Liver (tissue), 9 donors: ENCODE results near the gene CD80. TPM values are rescaled to one million over a fixed set of nuclear protein-coding genes. Genes with fewer than 3 reads are reported as not detected.

ENCODE experiments used
- DNase-seq: peaks from one replicate; pipeline ENCODE4 v3.0.0-alpha.2; 2017; ENCODE audit warnings: low spot score
- H3K27ac ChIP-seq, 2 donors: one replicate each; pipeline ENCODE4 v1.7.0; 2013; ENCODE audit warnings: inconsistent platforms in 2 of 2, low read length in 2 of 2, control low read depth in 1 of 2, low read depth in 1 of 2, mild to moderate bottlenecking in 1 of 2
- H3K27me3 ChIP-seq, 4 donors: one replicate each; pipeline versions ENCODE4 v1.6.1 to v1.7.0; 2013; ENCODE audit warnings: low read length in 3 of 4, inconsistent platforms in 1 of 4, mild to moderate bottlenecking in 1 of 4, moderate library complexity in 1 of 4; ENCODE audit not compliant: control insufficient read depth in 4 of 4, insufficient read depth in 4 of 4
- H3K36me3 ChIP-seq, 4 donors: one replicate each; pipeline versions ENCODE4 v1.6.1 to v1.7.0; 2013; ENCODE audit warnings: low read length in 3 of 4, mild to moderate bottlenecking in 3 of 4, low read depth in 1 of 4, moderate library complexity in 1 of 4; ENCODE audit not compliant: control insufficient read depth in 4 of 4, insufficient read depth in 3 of 4
- H3K4me1 ChIP-seq, 4 donors: one replicate each; pipeline versions ENCODE4 v1.6.1 to v1.7.0; 2013; ENCODE audit warnings: low read length in 3 of 4, mild to moderate bottlenecking in 3 of 4, moderate library complexity in 1 of 4; ENCODE audit not compliant: control insufficient read depth in 4 of 4, insufficient read depth in 4 of 4
- H3K4me3 ChIP-seq, 3 donors: one replicate each; pipeline versions ENCODE4 v1.6.1 to v1.7.0; 2013; ENCODE audit warnings: low read length in 3 of 3, control low read depth in 1 of 3, low read depth in 1 of 3, mild to moderate bottlenecking in 1 of 3
- H3K9ac ChIP-seq, 2 donors: one replicate each; pipeline ENCODE4 v1.7.0; 2013; ENCODE audit warnings: low read length in 2 of 2, mild to moderate bottlenecking in 2 of 2, moderate library complexity in 2 of 2, control low read depth in 1 of 2, low read depth in 1 of 2
- H3K9me3 ChIP-seq, 4 donors: one replicate each; pipeline versions ENCODE4 v1.6.1 to v1.7.0; 2013; ENCODE audit warnings: low read length in 3 of 4; ENCODE audit not compliant: control insufficient read depth in 4 of 4
- ATF3 ChIP-seq: IDR thresholded peaks from 2 replicates; pipeline ENCODE4 v1.6.1; 2016; ENCODE audit warnings: antibody characterized with exemption
- CTCF ChIP-seq: fragments of 150-350 bp; IDR thresholded peaks from 2 replicates; pipeline ENCODE4 v1.5.1; 2017; ENCODE audit warnings: improper control_type of control experiment, low read depth, low read length; ENCODE audit not compliant: missing input control
- EGR1 ChIP-seq, 2 donors: IDR thresholded peaks; 2 replicates each; pipeline ENCODE4 v1.6.1; 2016 to 2018; ENCODE audit warnings: antibody characterized with exemption in 2 of 2, low read depth in 2 of 2
- FOXA1 ChIP-seq: IDR thresholded peaks from 2 replicates; pipeline ENCODE4 v1.6.1; 2016; ENCODE audit warnings: antibody characterized with exemption
- GABPA ChIP-seq, 2 donors: IDR thresholded peaks in 1 of 2; conservative IDR thresholded peaks in 1 of 2; 2 replicates each; pipeline ENCODE4 v1.6.1; 2016; ENCODE audit warnings: antibody characterized with exemption in 2 of 2, mild to moderate bottlenecking in 1 of 2, moderate library complexity in 1 of 2
- HNF4A ChIP-seq, 2 donors: conservative IDR thresholded peaks; 2 replicates each; pipeline ENCODE4 v1.6.1; 2016; ENCODE audit warnings: antibody characterized with exemption in 2 of 2, mild to moderate bottlenecking in 2 of 2
- HNF4G ChIP-seq: IDR thresholded peaks from 2 replicates; pipeline ENCODE4 v1.6.1; 2016; ENCODE audit warnings: antibody characterized with exemption
- JUND ChIP-seq, 2 donors: IDR thresholded peaks; 2 replicates each; pipeline ENCODE4 v1.6.1; 2016; ENCODE audit warnings: antibody characterized with exemption in 2 of 2
- MAX ChIP-seq: IDR thresholded peaks from 2 replicates; pipeline ENCODE4 v1.6.1; 2016; ENCODE audit warnings: antibody characterized with exemption
- NR2F2 ChIP-seq: IDR thresholded peaks from 2 replicates; pipeline ENCODE4 v1.6.1; 2016; ENCODE audit warnings: antibody characterized with exemption
- REST ChIP-seq: IDR thresholded peaks from 2 replicates; pipeline ENCODE4 v1.6.1; 2016; ENCODE audit warnings: antibody characterized with exemption, mild to moderate bottlenecking
- RXRA ChIP-seq, 2 donors: IDR thresholded peaks; 2 replicates each; pipeline ENCODE4 v1.6.1; 2017 to 2018; ENCODE audit warnings: antibody characterized with exemption in 2 of 2, mild to moderate bottlenecking in 1 of 2
- SP1 ChIP-seq: IDR thresholded peaks from 2 replicates; pipeline ENCODE4 v1.6.1; 2018; ENCODE audit warnings: antibody characterized with exemption, mild to moderate bottlenecking
- TAF1 ChIP-seq: conservative IDR thresholded peaks from 2 replicates; pipeline ENCODE4 v1.6.1; 2016; ENCODE audit warnings: antibody characterized with exemption, mild to moderate bottlenecking
- YY1 ChIP-seq: IDR thresholded peaks from 2 replicates; pipeline ENCODE4 v1.6.1; 2016; ENCODE audit warnings: antibody characterized with exemption, mild to moderate bottlenecking
- ZBTB33 ChIP-seq: IDR thresholded peaks from 2 replicates; pipeline ENCODE4 v1.6.1; 2016; ENCODE audit warnings: antibody characterized with exemption
- WGBS: extraction: QIAGEN DNeasy Blood & Tissue Kit; methylation state at CpG from one replicate; pipeline ENCODE4 v1.1.7; 2013; 5-methylcytosine and 5-hydroxymethylcytosine counted together
- polyA plus RNA-seq, 2 donors: library from polyadenylated mRNA; stranded (reverse) in 1 of 2; unstranded in 1 of 2; fragments of 200-250 nt in 1 of 2; fragments of >200 nt in 1 of 2; fragmentation: Nextera tagmentation in 1 of 2; extraction: Ambion mirVana in 1 of 2; gene quantifications; one replicate each; pipeline versions ENCODE4 v1.2.1 to v1.2.3, GENCODE V29; 2013 to 2015
- total RNA-seq, 2 donors: library from RNA; depleted of rRNA; stranded (reverse); fragments of >200 nt; gene quantifications; one replicate each; pipeline ENCODE4 v1.2.3, GENCODE V29; 2014
- donor health status: healthy.
- donor health status: healthy.
- donor health status: healthy.
- donor health status: healthy.
- donor health status: healthy.

The CD80 gene
- total and polyA plus RNA-seq, 4 donors: 0.21 to 1.5 (median 0.61) TPM

- Histone ChIP-seq H3K27ac (no peak overlapping the region), H3K9ac (no peak overlapping the region), H3K27me3 (no peaks in the 10 kb centered on the region), H3K4me3 (no peak overlapping the region), H3K4me1 (peaks cover 0 to 3% (median 1%) of the 10 kb centered on the region in 4 donors), H3K9me3 (no peaks in the 10 kb centered on the region), H3K36me3 (no peaks in the 10 kb centered on the region)
- 98% methylated on average over 1 of the region's 1 CpG for WGBS
- TF ChIP-seq ATF3 (no peak), HNF4G (no peak), YY1 (no peak), EGR1 (IDR thresholded peaks at IDR 0.05; ENCODE audit: low read depth in 2 of 2) (no peak), TAF1 (no peak), NR2F2 (no peak), MAX (no peak), ZBTB33 (no peak), JUND (IDR thresholded peaks at IDR 0.05) (no peak), CTCF (no peak), RXRA (IDR thresholded peaks at IDR 0.05) (no peak), FOXA1 (no peak), SP1 (no peak), REST (no peak), GABPA (IDR thresholded peaks at IDR 0.05 in 1 of 2, conservative IDR thresholded peaks at IDR 0.05 in 1 of 2) (no peak)
- DNase-seq: no peak
These were observed 31.3 kb upstream of the CD80 start for GRCh38 chr3:119590706-119591105.

- DNase-seq: no peak
- Histone ChIP-seq H3K4me1 (no peaks in the 10 kb centered on the region), H3K36me3 (no peaks in the 10 kb centered on the region), H3K4me3 (no peak overlapping the region), H3K9me3 (no peaks in the 10 kb centered on the region), H3K27ac (no peak overlapping the region), H3K27me3 (no peaks in the 10 kb centered on the region), H3K9ac (no peak overlapping the region)
- WGBS: 65% methylated on average over 6 of the region's 6 CpGs
- TF ChIP-seq ZBTB33: no peak
- TF ChIP-seq YY1: no peak
- no peak for TF ChIP-seq JUND (IDR thresholded peaks at IDR 0.05)
- no peak for TF ChIP-seq RXRA (IDR thresholded peaks at IDR 0.05)
- TF ChIP-seq HNF4A (conservative IDR thresholded peaks at IDR 0.05): no peak
- TF ChIP-seq MAX: no peak
- TF ChIP-seq ATF3: no peak
- TF ChIP-seq HNF4G: no peak
- TF ChIP-seq SP1: no peak
- no peak for TF ChIP-seq TAF1
These were observed 29.8 kb upstream of the CD80 start for GRCh38 chr3:119589102-119589773.
